Smooth muscle cell (in vitro differentiated cells): ENCODE results near the gene CCDC27. TPM values are rescaled to one million over a fixed set of nuclear protein-coding genes. Genes with fewer than 3 reads are reported as not detected.

Source experiments
- DNase-seq: peaks from one replicate; lab custom pipeline; 2025; ENCODE audit not compliant: unreplicated experiment; lab: John Stamatoyannopoulos, UW
- H2AFZ ChIP-seq: fragments of 200-600 bp; sonication (generic); 2 replicates; pipeline ENCODE4 v1.6.0; 2016; ENCODE audit warnings: antibody characterized with exemption, low read depth, mild to moderate bottlenecking
- H3F3A ChIP-seq: fragments of 200-600 bp; sonication (generic); 2 replicates; pipeline ENCODE4 v1.6.0; 2017; ENCODE audit warnings: antibody characterized with exemption, low read depth
- H3K27ac ChIP-seq: fragments of 200-600 bp; sonication (generic); 2 replicates; pipeline ENCODE4 v1.5.1; 2016; ENCODE audit warnings: low read depth, mild to moderate bottlenecking
- H3K27me3 ChIP-seq: fragments of 200-600 bp; sonication (generic); 2 replicates; pipeline ENCODE4 v1.6.1; 2016; ENCODE audit warnings: low read depth, mild to moderate bottlenecking
- H3K36me3 ChIP-seq: fragments of 200-600 bp; sonication (generic); 2 replicates; pipeline ENCODE4 v1.5.1; 2016; ENCODE audit warnings: low read depth
- H3K4me1 ChIP-seq: fragments of 200-600 bp; sonication (generic); 2 replicates; pipeline ENCODE4 v1.5.1; 2016; ENCODE audit warnings: low read depth
- H3K4me2 ChIP-seq: fragments of 200-600 bp; sonication (generic); 2 replicates; pipeline ENCODE4 v1.6.0; 2016; ENCODE audit warnings: mild to moderate bottlenecking
- H3K4me3 ChIP-seq: fragments of 200-600 bp; sonication (generic); 2 replicates; pipeline ENCODE4 v1.5.1; 2016; ENCODE audit warnings: mild to moderate bottlenecking
- H3K79me2 ChIP-seq: fragments of 200-600 bp; sonication (generic); 2 replicates; pipeline ENCODE4 v1.6.0; 2016; ENCODE audit warnings: low read depth, mild to moderate bottlenecking
- H3K9ac ChIP-seq: fragments of 200-600 bp; sonication (generic); 2 replicates; pipeline ENCODE4 v1.6.0; 2016; ENCODE audit warnings: low read depth
- H3K9me3 ChIP-seq: fragments of 200-600 bp; sonication (generic); replicated peaks from 2 replicates; pipeline ENCODE4 v1.5.1; 2016; ENCODE audit warnings: low read depth
- H4K20me1 ChIP-seq: fragments of 200-600 bp; sonication (generic); 2 replicates; pipeline ENCODE4 v1.6.0; 2016; ENCODE audit warnings: low read depth
- CTCF ChIP-seq: fragments of 200-600 bp; sonication (generic); IDR thresholded peaks from 2 replicates; pipeline ENCODE4 v1.5.1; 2017; ENCODE audit warnings: borderline replicate concordance, mild to moderate bottlenecking, antibody characterized with exemption; ENCODE audit not compliant: insufficient read depth, poor library complexity, severe bottlenecking
- WGBS: methylation state at CpG from one replicate; pipeline ENCODE4 v1.1.7; 2016; ENCODE audit warnings: low lambda C conversion rate; 5-methylcytosine and 5-hydroxymethylcytosine counted together
- polyA plus RNA-seq: library from polyadenylated mRNA; unstranded; fragments of >200 nt; fragmentation: Nextera tagmentation; extraction: Ambion mirVana; gene quantifications from 2 replicates; pipeline ENCODE4 v1.2.1, GENCODE V29; 2016
- total RNA-seq: library from RNA; depleted of rRNA; stranded (reverse); fragments of >200 nt; gene quantifications from 2 replicates; pipeline ENCODE4 v1.2.3, GENCODE V29; 2014

CCDC27 gene
- total and polyA plus RNA-seq, 2 experiments from 2014 or later, result not detected

DNA sequence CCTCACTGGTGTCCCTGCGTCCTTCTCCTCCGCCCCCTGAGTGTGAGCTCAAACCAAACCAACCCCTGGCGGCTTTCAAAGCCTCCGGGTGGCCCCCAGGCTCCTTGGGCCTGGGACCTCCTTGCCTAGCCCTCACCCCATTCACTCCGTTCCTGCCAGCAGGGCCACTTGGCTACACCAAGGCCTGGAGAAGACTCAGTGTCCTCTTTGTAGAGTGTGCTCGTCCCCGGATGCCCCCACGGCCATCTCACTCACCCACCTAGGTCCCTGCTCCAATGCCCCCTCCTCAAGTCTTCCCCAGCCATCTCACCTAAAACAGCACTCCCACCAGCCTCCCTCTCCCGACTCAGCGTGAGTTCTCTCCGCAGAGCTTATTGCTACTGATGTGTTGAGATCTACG is 7.2 kb upstream of the CCDC27 start:
- Histone ChIP-seq H3K4me1 (peaks cover 14% of the 10 kb centered on the region), H3K9ac (no peak overlapping the region), H3K27me3 (peaks cover 5% of the 10 kb centered on the region), H3F3A (no peaks in the 10 kb centered on the region), H4K20me1 (peaks cover 29% of the 10 kb centered on the region), H3K4me3 (no peak overlapping the region), H3K27ac (no peak overlapping the region), H3K36me3 (no peaks in the 10 kb centered on the region), H3K4me2 (peak overlapping the region; percentile 99), H3K9me3 (no peaks in the 10 kb centered on the region), H3K79me2 (no peaks in the 10 kb centered on the region), H2AFZ (no peak overlapping the region)
- WGBS, result 90% methylated on average over 10 of the region's 12 CpGs
- no peak for TF ChIP-seq CTCF
- no peak for DNase-seq

DNA sequence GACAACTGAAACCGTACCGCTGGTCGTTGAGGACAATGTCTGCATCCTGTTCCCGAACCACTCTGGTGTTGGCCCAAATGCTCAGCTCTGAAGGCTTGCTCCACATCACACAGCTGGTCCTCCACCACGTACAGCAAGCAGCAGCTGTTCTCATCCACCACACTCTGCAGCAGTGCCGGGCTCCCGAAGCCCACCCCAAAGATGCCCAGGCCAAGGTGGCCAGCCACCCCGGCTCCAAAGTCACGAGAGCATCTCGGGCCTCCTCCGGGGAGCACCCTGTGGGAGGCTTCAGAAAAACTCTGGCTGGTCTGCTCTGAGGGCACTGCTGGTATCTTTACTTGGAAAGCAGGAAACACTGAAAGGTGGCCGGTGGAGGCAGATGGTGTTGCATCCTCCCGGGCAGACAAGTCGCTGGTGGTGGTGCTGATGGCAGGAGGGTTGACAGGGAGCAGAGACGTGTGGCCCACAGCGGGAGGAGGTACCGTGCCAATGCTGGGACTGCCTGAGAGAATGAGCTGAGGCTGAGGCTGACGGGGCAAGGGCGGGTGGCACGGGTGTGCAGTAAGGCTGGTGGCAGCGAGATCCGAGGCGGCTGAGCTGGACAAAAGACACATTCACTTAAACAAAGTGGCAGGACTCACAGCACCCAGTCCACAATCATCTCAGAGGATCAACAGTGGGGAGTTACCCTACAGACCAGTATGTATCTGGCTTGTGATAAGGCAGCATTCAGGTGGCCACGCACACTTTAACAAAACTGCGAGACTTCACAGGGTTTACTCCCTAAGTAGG is 6.5 kb upstream of the CCDC27 start:
- no peak for DNase-seq
- peak overlapping the region; percentile 78 for H3K4me3 ChIP-seq
- no peak for TF ChIP-seq CTCF

GRCh38 chr1:3746389-3746829 is 5.8 kb upstream of the CCDC27 start:
- WGBS, result 7% methylated on average over 34 of the region's 35 CpGs
- Histone ChIP-seq H3K4me3 (peak overlapping the region; percentile 78), H3K4me2 (peak overlapping the region; percentile 99), H3K4me1 (peaks cover 14% of the 10 kb centered on the region), H3K9ac (peak overlapping the region; percentile 57), H3K27ac (no peak overlapping the region), H3F3A (no peaks in the 10 kb centered on the region), H3K79me2 (no peaks in the 10 kb centered on the region), H3K27me3 (peaks cover 5% of the 10 kb centered on the region), H4K20me1 (peaks cover 29% of the 10 kb centered on the region), H3K36me3 (no peaks in the 10 kb centered on the region), H3K9me3 (no peaks in the 10 kb centered on the region), H2AFZ (peak overlapping the region; percentile 64)
- DNase-seq, result no peak
- no peak for TF ChIP-seq CTCF

More for the DNA sequence above, 6.5 kb upstream of the CCDC27 start:
- Histone ChIP-seq H2AFZ (no peak overlapping the region), H3K27ac (no peak overlapping the region), H3F3A (no peaks in the 10 kb centered on the region), H3K27me3 (peaks cover 5% of the 10 kb centered on the region), H3K36me3 (no peaks in the 10 kb centered on the region), H3K4me1 (peaks cover 14% of the 10 kb centered on the region), H3K4me2 (peak overlapping the region; percentile 99), H3K9me3 (no peaks in the 10 kb centered on the region), H3K9ac (no peak overlapping the region), H3K79me2 (no peaks in the 10 kb centered on the region), H4K20me1 (peaks cover 29% of the 10 kb centered on the region)
- 89% methylated on average over 25 of the region's 25 CpGs for WGBS
